ENCODE measurements around the gene LRRC70. TPM values are rescaled to one million over a fixed set of nuclear protein-coding genes. Genes with fewer than 3 reads are reported as not detected.
"Not testable (repeated sequence)": the region's sequence is repeated elsewhere in the genome, so short reads cannot be mapped to it uniquely, and the experiment has no call there.

Gene LRRC70, protein sequence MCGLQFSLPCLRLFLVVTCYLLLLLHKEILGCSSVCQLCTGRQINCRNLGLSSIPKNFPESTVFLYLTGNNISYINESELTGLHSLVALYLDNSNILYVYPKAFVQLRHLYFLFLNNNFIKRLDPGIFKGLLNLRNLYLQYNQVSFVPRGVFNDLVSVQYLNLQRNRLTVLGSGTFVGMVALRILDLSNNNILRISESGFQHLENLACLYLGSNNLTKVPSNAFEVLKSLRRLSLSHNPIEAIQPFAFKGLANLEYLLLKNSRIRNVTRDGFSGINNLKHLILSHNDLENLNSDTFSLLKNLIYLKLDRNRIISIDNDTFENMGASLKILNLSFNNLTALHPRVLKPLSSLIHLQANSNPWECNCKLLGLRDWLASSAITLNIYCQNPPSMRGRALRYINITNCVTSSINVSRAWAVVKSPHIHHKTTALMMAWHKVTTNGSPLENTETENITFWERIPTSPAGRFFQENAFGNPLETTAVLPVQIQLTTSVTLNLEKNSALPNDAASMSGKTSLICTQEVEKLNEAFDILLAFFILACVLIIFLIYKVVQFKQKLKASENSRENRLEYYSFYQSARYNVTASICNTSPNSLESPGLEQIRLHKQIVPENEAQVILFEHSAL
- 1 to 10 TPM; 5.3 to 7.8 (median 6.0) TPM for polyA plus RNA-seq (ENCODE audit: insufficient read length in 4 of 4)

- peak in 2 of 4 donors; percentile 10 to 29 for DNase-seq (ENCODE audit: low read depth in 4 of 4, low spot score in 3 of 4)
These were observed at the start of gene LRRC70 for GRCh38 chr5:62578540-62578939. TSS of gene LRRC70 (plus strand) at chr5:62578819. CDS start at chr5:62579439, 620 bp downstream.

DNA sequence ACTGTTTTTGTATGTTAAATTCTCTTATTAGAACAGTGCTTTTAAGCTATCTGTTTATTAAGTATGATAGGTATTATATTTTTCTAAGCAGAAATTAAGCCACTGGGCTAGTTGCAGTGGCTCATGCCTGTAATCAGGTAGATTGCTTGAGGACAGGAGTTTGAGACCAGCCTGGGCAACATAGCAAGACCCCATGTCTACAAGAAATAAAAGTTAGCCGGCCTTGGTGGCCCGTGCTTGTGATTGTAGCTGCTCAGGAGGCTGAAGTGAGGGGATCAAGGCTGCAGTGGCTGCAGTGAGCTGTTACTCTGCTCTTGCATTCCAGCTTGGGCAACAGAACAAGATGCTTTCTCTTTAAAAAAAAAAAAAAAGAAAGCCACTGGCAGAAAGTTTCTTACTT is 45.0 kb upstream of the LRRC70 start:
- DNase-seq (ENCODE audit: low read depth in 4 of 4, low spot score in 3 of 4), result no peak

GRCh38 chr5:62534461-62535236 is 44.0 kb upstream of the LRRC70 start:
- no peak for DNase-seq (ENCODE audit: low read depth in 4 of 4, low spot score in 3 of 4)

GRCh38 chr5:62536232-62536631 is 42.4 kb upstream of the LRRC70 start:
- no peak for DNase-seq (ENCODE audit: low read depth in 4 of 4, low spot score in 3 of 4)

DNA sequence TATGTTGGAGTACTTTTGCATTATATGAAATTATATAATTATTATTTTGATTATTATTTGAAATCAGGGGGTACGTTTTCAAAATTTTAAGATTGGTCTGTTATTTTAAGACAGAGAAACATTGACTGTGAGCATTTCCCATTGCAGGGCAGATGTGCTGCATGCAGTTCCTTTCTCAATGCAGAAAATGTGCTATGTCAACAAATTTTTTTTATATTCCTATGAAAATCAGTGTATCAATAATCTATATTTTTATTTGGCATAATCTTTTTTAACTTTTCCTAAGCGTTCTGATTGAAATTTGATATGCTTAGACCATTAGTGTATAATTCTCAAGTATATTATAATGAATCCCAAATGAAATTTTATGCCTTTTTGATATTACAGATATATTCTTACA is 41.8 kb upstream of the LRRC70 start:
- no peak for DNase-seq (ENCODE audit: low read depth in 4 of 4, low spot score in 3 of 4)

DNA sequence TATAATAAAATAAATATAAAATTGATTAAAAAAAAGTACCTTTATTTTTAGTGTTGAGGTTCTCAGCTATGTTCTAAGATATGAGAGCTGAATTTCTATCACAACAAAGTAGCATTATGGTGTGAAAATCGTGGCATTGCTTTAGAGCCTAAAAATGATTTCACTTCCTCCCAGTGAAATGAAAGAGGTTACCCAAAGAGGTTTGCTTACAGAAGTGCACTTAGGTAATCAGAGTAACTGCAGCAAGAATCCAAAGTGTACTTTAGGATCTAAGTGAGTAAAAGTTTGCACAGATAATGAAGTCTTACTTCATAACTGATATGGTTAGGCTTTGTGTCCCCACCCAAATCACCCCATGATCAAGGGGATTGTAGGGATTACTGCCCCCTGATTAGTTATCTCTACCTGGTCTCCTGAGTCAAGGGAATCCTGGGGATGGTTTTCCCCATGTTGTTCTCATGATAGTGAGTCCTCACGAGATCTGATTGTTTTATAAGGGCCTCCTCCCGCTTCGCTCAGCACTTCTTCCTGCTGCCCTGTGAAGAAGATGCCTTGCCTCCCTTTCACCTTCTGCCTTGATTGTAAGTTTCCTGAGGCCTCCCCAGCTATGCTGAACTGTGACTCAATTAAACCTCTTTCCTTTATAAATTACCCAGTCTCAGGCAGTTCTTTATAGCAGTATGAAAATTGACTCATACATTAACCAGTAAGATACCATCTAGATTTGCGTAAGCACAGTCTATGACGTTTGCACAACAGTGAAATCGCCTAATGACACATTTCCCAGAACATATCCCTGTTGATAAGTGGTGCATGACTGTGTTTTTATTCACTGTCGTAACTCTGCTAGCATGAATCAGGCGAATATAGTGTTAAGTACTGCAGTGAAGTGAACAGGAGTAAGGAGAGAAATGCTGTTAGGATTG is 40.3 kb upstream of the LRRC70 start:
- no peak for DNase-seq (ENCODE audit: low read depth in 4 of 4, low spot score in 3 of 4)

DNA sequence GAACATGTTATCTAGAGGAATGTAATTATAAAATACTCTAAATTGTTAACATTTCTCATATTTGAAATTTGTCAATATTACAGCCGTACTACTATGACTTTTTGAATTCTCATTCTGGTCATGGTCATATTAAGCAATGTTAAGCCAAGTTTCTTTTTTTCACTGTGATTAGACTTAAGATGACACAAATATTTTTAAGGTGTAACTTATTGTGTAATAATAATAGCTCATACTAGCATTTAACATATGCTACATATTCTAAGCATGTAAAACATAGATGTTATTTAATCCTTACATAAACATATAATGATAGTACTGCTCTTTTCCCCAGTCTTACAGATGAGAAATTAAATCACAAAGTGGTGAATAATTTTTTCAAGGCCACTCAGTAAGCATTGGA is 35.9 kb upstream of the LRRC70 start:
- DNase-seq (ENCODE audit: low read depth in 4 of 4, low spot score in 3 of 4), result no peak

DNA sequence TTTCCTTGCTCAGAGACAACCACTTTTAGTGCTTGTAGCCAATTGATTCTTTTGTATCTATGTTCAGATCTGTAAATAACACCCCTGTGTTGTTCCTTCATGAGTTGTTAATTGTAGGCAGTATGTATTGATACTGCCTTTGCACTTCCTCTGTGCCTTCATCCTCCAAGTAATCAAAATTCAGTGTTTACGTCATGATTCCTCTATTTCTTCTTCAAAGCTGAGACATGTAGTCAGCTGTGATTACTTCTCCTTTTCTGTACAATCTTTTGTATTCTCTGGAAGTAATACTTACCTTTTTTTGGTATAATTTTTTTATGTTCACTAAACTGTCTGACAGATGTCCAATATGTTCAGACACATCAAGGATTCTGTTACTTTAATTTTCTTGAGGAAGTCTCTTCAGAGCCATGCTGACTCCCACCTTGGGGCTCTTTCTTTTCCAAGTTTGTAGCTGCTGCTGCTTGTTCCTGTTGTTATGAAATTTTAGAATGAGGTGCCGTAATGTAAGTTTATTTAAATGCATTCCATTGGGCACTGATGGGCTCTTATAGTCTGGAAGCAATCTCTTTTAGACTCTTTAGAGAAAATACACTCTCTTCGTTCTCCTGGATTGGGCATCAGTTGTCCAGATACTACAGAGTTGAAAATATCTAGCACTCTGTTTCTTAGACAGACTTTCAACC is 30.5 kb upstream of the LRRC70 start:
- DNase-seq (ENCODE audit: low read depth in 4 of 4, low spot score in 3 of 4), result no peak

DNA sequence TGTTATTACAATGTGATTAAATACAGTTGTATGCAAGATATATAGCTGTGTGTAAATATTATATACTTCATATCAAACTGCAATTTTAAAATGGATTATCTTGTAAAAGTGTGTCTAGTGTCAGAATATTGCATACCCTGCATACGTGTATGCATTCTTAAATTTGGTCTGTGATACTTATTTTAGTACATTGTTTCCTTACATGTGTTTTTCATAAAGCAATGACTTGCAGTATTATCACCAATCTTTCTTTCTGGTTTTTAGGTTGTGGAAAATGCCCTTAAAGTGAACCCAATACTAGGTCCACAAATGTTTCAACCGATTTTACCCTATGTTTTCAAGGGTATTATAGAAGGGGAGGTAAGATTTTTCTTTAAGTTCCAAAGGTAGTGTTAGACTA is 28.5 kb upstream of the LRRC70 start:
- DNase-seq (ENCODE audit: low read depth in 4 of 4, low spot score in 3 of 4), result no peak

- no peak for DNase-seq (ENCODE audit: low read depth in 4 of 4, low spot score in 3 of 4)
These were observed 22.7 kb upstream of the LRRC70 start for GRCh38 chr5:62555930-62556329.

GRCh38 chr5:62558941-62559340 is 19.7 kb upstream of the LRRC70 start:
- DNase-seq (ENCODE audit: low read depth in 4 of 4, low spot score in 3 of 4), result no peak

GRCh38 chr5:62560786-62561185 is 17.8 kb upstream of the LRRC70 start:
- DNase-seq (ENCODE audit: low read depth in 4 of 4, low spot score in 3 of 4), result no peak

GRCh38 chr5:62561896-62562295 is 16.7 kb upstream of the LRRC70 start:
- no peak for DNase-seq (ENCODE audit: low read depth in 4 of 4, low spot score in 3 of 4)

GRCh38 chr5:62562867-62563266 is 15.8 kb upstream of the LRRC70 start:
- no peak for DNase-seq (ENCODE audit: low read depth in 4 of 4, low spot score in 3 of 4)

DNA sequence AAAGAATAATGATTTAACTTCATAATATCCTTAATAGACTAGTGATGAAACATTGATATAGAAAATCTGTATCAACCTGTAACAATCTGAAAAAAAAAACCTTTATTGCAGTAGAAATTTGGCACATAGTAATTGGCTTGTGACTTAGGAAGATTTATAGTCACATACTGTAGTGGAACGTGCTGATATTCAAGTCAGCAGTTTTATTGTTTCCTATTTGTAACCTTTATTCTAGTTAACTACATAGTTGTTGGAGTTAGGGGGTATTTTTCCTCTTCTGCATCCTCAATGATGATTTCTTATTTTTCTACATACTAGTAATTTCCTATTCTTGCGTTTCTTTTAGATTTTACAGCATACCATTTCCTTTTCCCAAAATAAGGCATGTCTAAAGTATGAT is 14.5 kb upstream of the LRRC70 start:
- no peak for DNase-seq (ENCODE audit: low read depth in 4 of 4, low spot score in 3 of 4)

DNA sequence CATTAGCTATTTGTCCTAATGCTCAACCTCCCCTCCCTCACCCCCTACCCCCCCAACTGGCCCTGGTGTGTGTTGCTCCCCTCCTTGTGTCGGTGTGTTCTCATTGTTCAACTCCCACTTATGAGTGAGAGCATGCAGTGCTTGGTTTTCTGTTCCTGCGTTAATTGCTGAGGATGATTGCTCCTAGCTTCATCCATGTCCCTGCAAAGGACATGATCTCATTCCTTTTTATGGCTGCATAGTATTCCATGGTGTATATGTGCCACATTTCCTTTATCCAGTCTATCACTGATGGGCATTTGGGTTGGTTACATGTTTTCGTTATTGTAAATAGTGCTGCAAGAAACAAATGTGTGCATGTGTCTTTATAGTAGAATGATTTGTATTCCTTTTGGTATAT is 12.9 kb upstream of the LRRC70 start:
- not testable (repeated sequence) for DNase-seq (ENCODE audit: low read depth in 4 of 4, low spot score in 3 of 4)

GRCh38 chr5:62568143-62568542 is 10.5 kb upstream of the LRRC70 start:
- DNase-seq (ENCODE audit: low read depth in 4 of 4, low spot score in 3 of 4), result no peak

GRCh38 chr5:62568800-62569432 is 9.7 kb upstream of the LRRC70 start:
- DNase-seq (ENCODE audit: low read depth in 4 of 4, low spot score in 3 of 4), result no peak

GRCh38 chr5:62569470-62569869 is 9.1 kb upstream of the LRRC70 start:
- DNase-seq (ENCODE audit: low read depth in 4 of 4, low spot score in 3 of 4), result no peak
